Upper lobe of right lung (tissue), 1 donor: Measurements from ENCODE around the gene TEKTIP1. TPM values are rescaled to one million over a fixed set of nuclear protein-coding genes. Genes with fewer than 3 reads are reported as not detected.

Experiments used
- ATAC-seq: fragments of 200-7000 bp; cut with Tn5 transposase; one replicate; pipeline ENCODE4 v1.9.1; 2020; ENCODE audit warnings: mild to moderate bottlenecking, moderate library complexity
- DNase-seq: peaks from one replicate; pipeline ENCODE4 v3.0.0-alpha.2; 2020
- H3K27ac ChIP-seq: fragments of 200-600 bp; one replicate; pipeline ENCODE4 v1.8.0; 2022
- H3K27me3 ChIP-seq: fragments of 200-600 bp; one replicate; pipeline ENCODE4 v1.8.0; 2022; ENCODE audit warnings: mild to moderate bottlenecking
- H3K36me3 ChIP-seq: fragments of 200-600 bp; one replicate; pipeline ENCODE4 v1.8.0; 2022
- H3K4me1 ChIP-seq: fragments of 200-600 bp; one replicate; pipeline ENCODE4 v1.8.0; 2022
- H3K4me3 ChIP-seq: fragments of 200-600 bp; one replicate; pipeline ENCODE4 v1.8.0; 2022; ENCODE audit warnings: mild to moderate bottlenecking
- H3K9me3 ChIP-seq: fragments of 200-600 bp; one replicate; pipeline ENCODE4 v1.8.0; 2022
- intact Hi-C: fragments of 100-400 bp; cut with DNase I; formaldehyde crosslinking; loops from one replicate; pipeline ENCODE4 v1.11.0; 2022
- long read RNA-seq: library from polyadenylated mRNA; unstranded; transcript quantifications from one replicate; pipeline ENCODE4 v2.0.0, GENCODE V29; 2021
- total RNA-seq: library from RNA; stranded (reverse); fragmentation: NEBNext Ultra II Directional; extraction: Animal tissue kit (Norgen Biotek cat#: 25700); gene quantifications from one replicate; pipeline ENCODE4 v1.2.1, GENCODE V29; 2021
- TF ChIP-seq, protein P1 (sequence below): fragments of 200-600 bp; IDR thresholded peaks from one replicate; pipeline ENCODE4 v1.8.0; 2022; ENCODE audit warnings: antibody characterized with exemption
- donor health status: DM: no; HTN: yes; CAD: no; lungs with severe emphysema.

The TEKTIP1 gene
- total RNA-seq = 3.2 TPM
- long read RNA-seq, partial matches to known transcripts = 0 of 1 reads
- long read RNA-seq, other reads (novel, unspliced or antisense) = 1 of 1 reads

DNA sequence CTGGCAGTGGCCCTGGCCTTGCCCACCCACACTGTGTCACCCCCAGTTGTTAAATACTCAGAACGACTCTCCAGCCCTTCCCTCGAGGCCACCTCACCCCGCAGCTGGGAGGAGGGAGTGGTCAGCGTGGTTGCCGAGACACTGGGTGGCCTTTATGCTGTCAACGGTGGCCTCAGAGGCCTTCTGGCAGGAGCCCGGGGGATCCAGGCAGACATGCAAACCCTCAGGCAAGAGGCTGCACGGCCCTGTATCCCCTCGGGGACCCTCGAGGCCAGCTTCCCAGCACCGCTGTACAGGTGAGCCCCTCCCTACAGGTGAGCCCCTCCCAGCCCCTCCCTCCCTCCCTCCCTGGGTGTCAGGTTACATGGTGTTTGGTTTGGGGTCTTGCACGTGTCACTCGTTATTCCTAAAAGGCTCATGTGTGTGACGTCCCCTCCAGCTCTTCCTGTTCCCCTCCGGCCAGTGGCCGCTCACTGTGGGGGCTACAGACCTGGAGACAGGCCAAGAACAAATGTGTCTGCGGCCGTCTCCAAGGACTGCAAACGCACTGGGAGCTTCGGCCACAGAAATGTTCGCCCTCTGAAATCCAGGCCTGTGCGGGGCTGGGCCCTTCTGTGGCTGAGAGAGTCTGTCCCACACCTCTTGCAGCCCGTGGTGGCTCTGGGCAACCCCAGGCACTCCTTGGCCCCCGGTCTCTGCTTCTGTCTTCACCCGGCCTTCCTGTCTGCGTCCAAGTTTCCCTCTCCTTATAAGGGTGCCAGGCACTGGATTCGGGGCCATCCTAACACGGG is at the start of gene TEKTIP1:
TEKTIP1 (plus strand) TSS at position 210 of the 791 bp plus-strand sequence; CDS start at position 214, 4 bp downstream.
- no peaks in the 10 kb centered on the region for H3K9me3 ChIP-seq
- no peak within 1 kb of the TSS for H3K4me3 ChIP-seq
- DNase-seq = peak; percentile 58
- H3K27me3 ChIP-seq = no peaks in the 10 kb centered on the region
- H3K36me3 ChIP-seq = peaks cover 25% of the 10 kb centered on the region
- no peak for ATAC-seq
- intact Hi-C loops = no loop called here
- no peaks in the 10 kb centered on the region for H3K4me1 ChIP-seq
- TF ChIP-seq, protein P1, sequence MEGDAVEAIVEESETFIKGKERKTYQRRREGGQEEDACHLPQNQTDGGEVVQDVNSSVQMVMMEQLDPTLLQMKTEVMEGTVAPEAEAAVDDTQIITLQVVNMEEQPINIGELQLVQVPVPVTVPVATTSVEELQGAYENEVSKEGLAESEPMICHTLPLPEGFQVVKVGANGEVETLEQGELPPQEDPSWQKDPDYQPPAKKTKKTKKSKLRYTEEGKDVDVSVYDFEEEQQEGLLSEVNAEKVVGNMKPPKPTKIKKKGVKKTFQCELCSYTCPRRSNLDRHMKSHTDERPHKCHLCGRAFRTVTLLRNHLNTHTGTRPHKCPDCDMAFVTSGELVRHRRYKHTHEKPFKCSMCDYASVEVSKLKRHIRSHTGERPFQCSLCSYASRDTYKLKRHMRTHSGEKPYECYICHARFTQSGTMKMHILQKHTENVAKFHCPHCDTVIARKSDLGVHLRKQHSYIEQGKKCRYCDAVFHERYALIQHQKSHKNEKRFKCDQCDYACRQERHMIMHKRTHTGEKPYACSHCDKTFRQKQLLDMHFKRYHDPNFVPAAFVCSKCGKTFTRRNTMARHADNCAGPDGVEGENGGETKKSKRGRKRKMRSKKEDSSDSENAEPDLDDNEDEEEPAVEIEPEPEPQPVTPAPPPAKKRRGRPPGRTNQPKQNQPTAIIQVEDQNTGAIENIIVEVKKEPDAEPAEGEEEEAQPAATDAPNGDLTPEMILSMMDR = no peak
- H3K27ac ChIP-seq = no peak within 1 kb of the TSS

DNA sequence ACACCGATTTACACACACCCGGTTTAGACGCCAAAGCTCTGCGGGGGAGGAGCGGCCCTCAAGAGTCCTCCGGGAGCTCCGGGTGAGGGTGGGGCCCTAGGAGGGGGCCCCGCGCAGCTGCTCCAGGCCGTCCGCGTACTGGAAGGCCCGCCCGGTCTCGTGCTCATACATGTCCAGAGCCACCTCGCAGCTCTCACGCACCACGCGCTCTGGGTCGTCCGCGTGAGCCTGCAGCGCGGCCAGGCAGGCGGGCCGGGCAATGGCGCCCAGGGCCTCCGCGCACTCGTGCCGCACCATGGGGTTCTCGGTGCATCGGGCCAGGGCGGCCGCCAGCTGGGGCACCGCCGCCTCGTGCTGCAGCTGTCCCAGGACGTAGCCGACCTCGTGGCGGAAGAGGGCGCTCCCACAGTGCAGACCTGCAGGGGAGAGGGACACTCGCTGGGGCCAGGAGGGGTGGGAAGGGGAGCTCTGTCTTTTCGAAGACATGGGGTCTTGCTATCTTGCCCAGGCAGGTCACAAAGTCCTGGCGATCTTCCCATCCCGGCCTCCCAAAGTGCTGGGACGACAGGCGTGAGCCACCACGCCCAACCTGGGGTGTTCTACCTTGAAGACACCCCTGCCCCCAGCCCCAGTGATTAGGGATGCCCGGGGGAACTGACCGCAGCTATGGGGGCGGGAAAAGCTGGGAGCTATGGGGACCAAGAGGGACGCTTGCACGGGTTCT is 47.4 kb upstream of the TEKTIP1 start:
- Histone ChIP-seq H3K4me1 (no peaks in the 10 kb centered on the region), H3K4me3 (no peak overlapping the region), H3K9me3 (no peaks in the 10 kb centered on the region), H3K27me3 (no peaks in the 10 kb centered on the region), H3K36me3 (peaks cover 48% of the 10 kb centered on the region), H3K27ac (no peak overlapping the region)
- DNase-seq = no peak
- peak; percentile 7 for ATAC-seq
- TF ChIP-seq, protein P1 = no peak
- intact Hi-C loops = no loop called here

DNA sequence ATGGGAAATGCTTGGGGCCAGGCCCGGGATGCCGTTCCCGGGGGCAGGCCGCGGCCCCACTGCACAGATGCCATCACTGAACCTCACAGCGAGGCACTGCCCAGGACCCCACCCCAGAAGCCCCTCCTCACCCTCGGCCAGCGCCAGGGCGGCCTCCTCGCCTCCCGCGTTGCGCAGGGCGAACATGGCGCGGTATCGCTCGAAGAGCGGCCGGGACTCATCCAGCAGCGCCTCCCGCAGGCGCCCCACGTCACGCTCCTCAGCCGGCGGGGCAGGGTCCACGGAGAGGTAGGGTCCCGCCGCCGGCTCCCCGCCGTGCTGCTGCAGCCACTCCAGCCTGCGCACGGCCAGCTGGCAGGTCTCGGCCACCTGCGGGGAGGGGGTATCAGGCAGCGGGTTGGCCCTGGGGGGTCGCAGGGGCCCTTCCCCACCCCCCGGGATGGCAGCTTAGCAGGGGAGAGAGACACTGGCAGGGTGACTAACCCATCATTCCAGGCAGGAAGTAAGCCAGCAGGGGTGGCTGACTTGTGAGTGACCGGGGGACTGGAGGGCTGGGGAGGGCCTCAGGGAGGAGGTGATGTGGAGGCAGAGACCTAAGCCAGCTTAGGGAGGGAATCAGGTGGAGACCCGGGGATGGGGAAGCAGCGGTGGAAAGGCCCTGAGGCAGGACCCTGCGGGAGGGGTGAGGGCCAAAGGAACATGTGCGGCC is 46.7 kb upstream of the TEKTIP1 start:
- Histone ChIP-seq H3K27ac (no peak overlapping the region), H3K4me1 (no peaks in the 10 kb centered on the region), H3K9me3 (no peaks in the 10 kb centered on the region), H3K36me3 (peaks cover 49% of the 10 kb centered on the region), H3K4me3 (no peak overlapping the region), H3K27me3 (no peaks in the 10 kb centered on the region)
- ATAC-seq (peak; percentile 11), DNase-seq (no peak)
- intact Hi-C loops = no loop called here
- TF ChIP-seq, protein P1 = no peak

DNA sequence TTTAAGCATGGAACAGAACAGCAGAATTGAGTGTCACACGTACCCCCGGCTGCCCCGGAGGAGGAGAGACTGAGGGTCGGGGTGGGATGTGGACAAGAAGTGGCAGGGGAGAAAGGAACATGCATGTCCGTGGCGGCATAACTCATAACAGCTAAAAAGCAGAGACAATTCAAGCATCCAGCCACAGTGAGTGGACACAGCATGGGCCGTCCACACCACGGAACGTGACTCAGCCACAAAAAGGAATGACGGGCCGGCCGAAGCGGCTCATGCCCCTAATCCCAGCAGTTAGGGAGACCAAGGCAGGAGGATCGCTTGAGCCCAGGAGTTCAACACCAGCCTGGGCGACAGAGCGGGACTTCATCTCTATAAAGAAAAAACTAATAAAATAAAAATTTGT is 46.1 kb upstream of the TEKTIP1 start:
- ATAC-seq (no peak), DNase-seq (no peak)
- H3K4me3 ChIP-seq = no peak overlapping the region
- no peaks in the 10 kb centered on the region for H3K9me3 ChIP-seq
- intact Hi-C loops = no loop called here
- no peaks in the 10 kb centered on the region for H3K4me1 ChIP-seq
- TF ChIP-seq, protein P1 = no peak
- no peaks in the 10 kb centered on the region for H3K27me3 ChIP-seq
- H3K36me3 ChIP-seq = peaks cover 49% of the 10 kb centered on the region
- H3K27ac ChIP-seq = no peak overlapping the region

DNA sequence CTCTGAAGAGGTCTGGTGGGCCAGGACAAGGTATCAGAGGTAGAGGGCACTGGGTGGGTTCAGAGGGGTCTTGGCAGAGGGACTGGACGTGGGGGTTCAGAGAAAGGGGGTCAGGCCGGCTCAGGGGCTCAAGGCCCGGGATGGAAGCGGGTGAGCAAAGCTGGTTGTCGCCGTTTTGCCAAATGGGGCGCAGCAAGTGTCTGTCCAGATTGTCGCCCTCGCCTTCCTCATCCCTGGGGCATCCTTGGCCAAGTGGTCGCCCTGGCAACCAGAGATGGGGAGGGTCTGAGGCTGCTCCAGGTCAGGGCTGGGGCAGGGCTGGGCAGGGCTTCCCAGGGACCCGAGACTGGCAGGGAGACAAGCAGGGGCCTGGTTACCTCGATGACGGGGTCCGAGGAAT is 45.3 kb upstream of the TEKTIP1 start:
- no peak for ATAC-seq
- no peaks in the 10 kb centered on the region for H3K27me3 ChIP-seq
- peaks cover 49% of the 10 kb centered on the region for H3K36me3 ChIP-seq
- TF ChIP-seq, protein P1 = no peak
- H3K27ac ChIP-seq = no peak overlapping the region
- H3K4me3 ChIP-seq = no peak overlapping the region
- H3K9me3 ChIP-seq = no peaks in the 10 kb centered on the region
- H3K4me1 ChIP-seq = no peaks in the 10 kb centered on the region
- DNase-seq = no peak
- intact Hi-C loops = no loop called here
